Activated CD4-positive, alpha-beta T cell treated with anti-CD3 and anti-CD28 coated beads, Interleukin-2, amount 10 ng/mL, durations not matched to agents 24 days and 14 days (primary cell): ENCODE measurements around the gene SLC26A8. TPM values are rescaled to one million over a fixed set of nuclear protein-coding genes. Genes with fewer than 3 reads are reported as not detected.
"Not testable (repeated sequence)": the region's sequence is repeated elsewhere in the genome, so short reads cannot be mapped to it uniquely, and the experiment has no call there.

Experiments used
- DNase-seq: peaks from one replicate; pipeline ENCODE4 v3.0.0; 2022
- H3K27ac Mint-ChIP-seq: one replicate; pipeline ENCODE4 v1.8.0; 2022; ENCODE audit warnings: mild to moderate bottlenecking, mixed read lengths
- H3K27me3 Mint-ChIP-seq: one replicate; pipeline ENCODE4 v1.8.0; 2022; ENCODE audit warnings: mixed read lengths
- H3K36me3 Mint-ChIP-seq: one replicate; pipeline ENCODE4 v1.8.0; 2022; ENCODE audit warnings: low read depth, mild to moderate bottlenecking, mixed read lengths
- H3K4me1 Mint-ChIP-seq: one replicate; pipeline ENCODE4 v1.8.0; 2021; ENCODE audit warnings: mixed read lengths
- H3K4me3 Mint-ChIP-seq: one replicate; pipeline ENCODE4 v1.8.0; 2022; ENCODE audit warnings: mild to moderate bottlenecking, moderate library complexity, mixed read lengths
- H3K9me3 Mint-ChIP-seq: one replicate; pipeline ENCODE4 v1.8.0; 2021; ENCODE audit warnings: mixed read lengths
- intact Hi-C: fragments of 100-400 bp; cut with micrococcal nuclease; formaldehyde crosslinking; loops from one replicate; pipeline ENCODE4 v1.15.1; 2023
- total RNA-seq: library from RNA; stranded (reverse); gene quantifications from 2 replicates; pipeline ENCODE4 v1.2.3, GENCODE V29; 2022

SLC26A8 gene
- total RNA-seq, 1 donor from 2014 or later = not detected

DNA sequence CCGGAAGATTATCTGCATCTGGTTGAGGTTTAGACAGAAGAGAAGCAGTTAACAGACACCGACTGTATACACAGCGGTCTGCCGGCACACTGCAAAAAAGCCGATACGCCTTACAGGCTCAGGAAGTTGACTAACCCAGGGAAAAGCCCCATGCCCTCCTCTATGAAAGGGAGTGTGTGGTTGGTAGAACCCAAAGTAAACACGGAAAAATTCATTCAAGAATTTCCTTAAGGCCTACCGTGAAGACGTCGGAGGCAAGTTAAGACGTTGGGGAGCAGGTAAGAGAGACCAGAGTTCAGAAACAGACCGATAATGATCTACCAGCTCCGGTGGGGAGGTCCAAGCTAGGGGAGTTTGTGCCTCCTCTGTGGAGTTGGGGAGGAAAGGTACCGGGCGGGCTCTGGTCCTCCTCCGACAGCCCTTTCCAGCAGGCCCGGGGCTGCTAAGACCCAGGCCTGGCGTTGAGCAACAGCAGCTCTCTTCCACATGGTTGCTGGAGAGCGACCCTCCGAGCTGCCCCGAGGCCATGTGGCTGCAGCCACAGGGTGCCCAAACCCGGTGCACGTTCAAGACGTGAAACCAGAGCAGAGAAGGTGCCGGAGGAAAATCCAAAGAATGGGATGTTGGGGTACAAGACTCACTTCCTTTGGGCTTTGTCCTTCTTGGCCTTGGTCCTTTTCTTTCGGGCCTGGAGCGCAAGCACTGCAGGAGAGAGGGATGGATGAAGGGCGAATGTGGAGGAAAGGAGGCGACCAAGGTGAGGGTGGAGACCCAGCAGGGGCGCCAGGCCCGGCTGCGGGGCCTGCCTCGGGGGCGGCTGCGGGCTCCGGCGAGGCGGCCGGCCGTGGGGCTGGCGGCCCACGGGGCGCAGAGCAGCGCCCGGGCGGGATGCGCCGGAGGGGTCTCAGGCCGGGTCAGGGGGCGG is 104.4 kb downstream of the SLC26A8 start:
- Mint-ChIP-seq H3K36me3 (peaks cover 38% of the 10 kb centered on the region), H3K27me3 (no peaks in the 10 kb centered on the region), H3K4me1 (peaks cover 44% of the 10 kb centered on the region), H3K27ac (peak overlapping the region; percentile 98), H3K9me3 (no peaks in the 10 kb centered on the region), H3K4me3 (peak overlapping the region; percentile 98)
- DNase-seq = peak; percentile 86
- intact Hi-C loops = loop anchor here (1.0 to 10.0 kb wide), 3 partner anchors 53 to 175 kb away; partner anchors contain the start of gene MAPK14

DNA sequence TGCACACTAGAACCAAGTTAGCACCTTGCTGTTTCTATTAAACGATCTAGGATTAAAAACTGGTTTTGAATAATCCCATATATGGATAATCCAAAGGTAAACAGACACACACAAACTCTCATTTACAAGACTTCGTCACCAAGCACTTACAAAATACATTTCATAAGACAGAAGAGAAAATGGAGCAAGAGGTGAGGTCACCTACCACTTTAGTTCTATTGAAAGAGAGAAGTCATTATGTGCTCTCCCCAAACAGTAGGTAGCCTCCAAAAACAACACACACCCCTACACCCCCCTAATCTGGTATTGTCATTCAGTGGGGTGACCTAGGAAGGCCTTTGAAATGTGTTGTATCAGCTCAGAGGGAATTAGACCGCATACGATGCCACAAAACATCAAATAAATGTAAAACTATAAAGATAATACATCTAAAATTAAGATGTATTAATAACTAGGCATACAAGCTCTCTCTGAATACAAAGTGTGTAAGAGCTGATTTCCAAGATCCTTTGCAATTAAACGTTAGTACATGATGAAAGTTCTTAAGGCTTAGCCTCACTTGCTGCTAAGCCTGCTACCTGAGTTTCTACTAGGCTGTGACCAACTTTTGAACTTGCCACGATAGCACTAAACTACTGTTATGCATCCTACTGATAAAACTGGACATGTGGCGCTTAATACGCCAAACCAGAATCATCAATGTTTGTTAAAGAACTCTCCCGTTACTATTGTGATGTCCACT is 105.2 kb downstream of the SLC26A8 start:
- H3K4me1 Mint-ChIP-seq = peaks cover 41% of the 10 kb centered on the region
- no peaks in the 10 kb centered on the region for H3K9me3 Mint-ChIP-seq
- peak; percentile 64 for DNase-seq
- H3K4me3 Mint-ChIP-seq = peak overlapping the region; percentile 98
- H3K36me3 Mint-ChIP-seq = peaks cover 37% of the 10 kb centered on the region
- intact Hi-C loops = loop anchor here (5.0 to 10.0 kb wide), 2 partner anchors 52 to 176 kb away; no protein-coding TSS in a partner anchor
- peak overlapping the region; percentile 98 for H3K27ac Mint-ChIP-seq
- H3K27me3 Mint-ChIP-seq = no peaks in the 10 kb centered on the region

DNA sequence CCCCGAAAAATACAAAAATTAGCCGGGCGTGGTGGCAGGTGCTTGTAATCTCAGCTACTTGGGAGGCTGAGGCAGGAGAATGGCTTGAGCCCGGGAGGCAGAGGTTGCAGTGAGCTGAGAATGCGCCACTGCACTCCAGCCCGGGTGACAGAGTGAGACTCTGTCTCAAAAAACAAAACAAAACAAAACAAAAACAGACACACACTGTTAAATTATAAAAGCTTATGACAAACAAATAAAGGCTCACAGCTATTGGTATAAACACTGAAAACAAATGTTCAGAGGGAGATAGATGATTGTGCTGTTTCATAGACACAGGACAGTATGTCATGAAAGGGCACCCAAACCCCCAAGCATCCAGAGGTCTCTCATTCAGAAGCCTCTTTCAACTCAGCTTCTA is 107.5 kb downstream of the SLC26A8 start:
- H3K27me3 Mint-ChIP-seq, DNase-seq, H3K9me3 Mint-ChIP-seq, H3K27ac Mint-ChIP-seq: not testable (repeated sequence)
- Mint-ChIP-seq H3K36me3 (peaks cover 59% of the 10 kb centered on the region), H3K4me1 (peaks cover 33% of the 10 kb centered on the region), H3K4me3 (peak overlapping the region; percentile 69)
- intact Hi-C loops = loop anchor here (5.0 to 10.0 kb wide), 2 partner anchors 50 to 178 kb away; no protein-coding TSS in a partner anchor

DNA sequence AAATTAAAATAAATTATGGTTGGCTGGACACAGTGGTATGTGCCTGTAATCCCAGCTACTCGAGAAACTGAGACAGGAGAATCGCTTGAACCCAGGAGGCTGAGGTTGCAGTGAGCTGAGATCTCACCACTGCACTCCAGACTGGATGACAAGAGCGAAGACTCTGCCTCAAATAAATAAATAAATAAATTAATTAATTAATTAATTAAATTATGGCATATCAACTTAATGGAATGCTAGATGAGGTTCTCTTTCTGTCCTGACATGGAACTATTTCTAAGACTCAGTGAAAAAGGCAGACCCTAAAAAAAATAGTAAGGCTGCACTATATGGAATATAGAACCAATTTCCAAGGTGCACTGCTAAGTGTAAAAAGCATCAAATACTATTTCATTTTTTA is 108.4 kb downstream of the SLC26A8 start:
- Mint-ChIP-seq H3K36me3 (peaks cover 66% of the 10 kb centered on the region), H3K27me3 (no peaks in the 10 kb centered on the region), H3K27ac (no peak overlapping the region), H3K4me3 (no peak overlapping the region), H3K4me1 (peaks cover 29% of the 10 kb centered on the region), H3K9me3 (peaks cover 10% of the 10 kb centered on the region)
- DNase-seq = no peak
- intact Hi-C loops = loop anchor here (5.0 to 10.0 kb wide), 2 partner anchors 49 to 179 kb away; no protein-coding TSS in a partner anchor

DNA sequence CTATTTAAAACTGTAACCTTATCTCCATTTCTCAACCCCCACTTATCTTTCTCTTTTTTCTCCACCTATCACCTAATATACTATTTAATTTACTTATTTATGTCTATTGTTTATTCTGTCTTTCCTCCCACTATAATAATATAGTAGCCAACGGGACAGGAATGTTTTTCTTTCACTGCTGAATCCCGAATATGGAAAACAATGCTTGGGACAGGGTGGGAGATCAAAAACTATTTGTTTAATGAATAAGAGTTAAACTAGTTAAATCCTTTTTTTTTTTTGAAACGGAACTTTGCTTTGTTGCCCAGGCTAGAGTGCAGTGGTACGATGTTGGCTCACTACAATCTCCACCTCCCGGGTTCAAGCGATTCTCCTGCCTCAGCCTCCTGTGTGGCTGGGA is 109.9 kb downstream of the SLC26A8 start:
- Mint-ChIP-seq H3K36me3 (peaks cover 76% of the 10 kb centered on the region), H3K4me3 (no peak overlapping the region)

DNA sequence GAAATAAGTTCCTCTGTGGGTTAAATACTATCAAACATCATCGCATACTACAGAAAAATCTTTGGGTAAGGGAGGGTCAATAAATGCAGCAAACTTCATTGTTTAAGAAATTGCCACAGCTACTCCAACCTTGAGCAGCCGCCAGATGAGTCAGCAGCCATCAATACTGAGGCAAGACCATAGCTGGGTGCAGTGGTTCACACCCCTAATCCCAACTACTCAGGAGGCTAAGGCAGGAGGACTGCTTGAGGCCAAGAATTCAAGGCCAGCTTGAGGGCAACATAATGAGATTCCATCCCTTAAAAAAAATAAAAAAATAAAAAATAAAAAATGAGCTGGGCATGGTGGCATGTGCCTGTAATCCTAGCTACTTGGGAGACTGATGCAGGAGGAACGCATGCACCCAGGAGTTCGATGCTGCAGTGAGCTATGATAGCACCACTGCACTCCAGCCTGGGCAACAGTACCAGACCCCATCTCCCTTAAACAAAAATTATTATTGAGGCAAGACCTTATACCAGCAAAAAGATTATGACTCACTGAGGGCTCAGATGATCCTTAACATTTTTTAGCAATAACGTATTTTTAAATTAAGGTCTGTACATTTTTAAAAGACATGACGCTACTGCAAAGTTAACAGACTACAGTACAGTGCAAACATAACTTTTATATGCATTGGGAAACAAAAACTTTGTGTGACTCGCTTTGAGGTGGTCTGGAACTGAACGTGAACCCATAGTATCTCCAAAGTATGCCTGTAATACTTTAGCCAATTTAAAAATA is 112.4 kb downstream of the SLC26A8 start:
- no peak overlapping the region for H3K4me3 Mint-ChIP-seq
- no peaks in the 10 kb centered on the region for H3K27me3 Mint-ChIP-seq
- H3K36me3 Mint-ChIP-seq = peaks cover 80% of the 10 kb centered on the region
- intact Hi-C loops = loop anchor here (10.0 kb wide), 1 partner anchor 183 kb away; no protein-coding TSS in a partner anchor
- H3K27ac Mint-ChIP-seq = no peak overlapping the region
- peaks cover 30% of the 10 kb centered on the region for H3K9me3 Mint-ChIP-seq
- no peak for DNase-seq
- H3K4me1 Mint-ChIP-seq = peaks cover 9% of the 10 kb centered on the region

More for the DNA sequence above, 109.9 kb downstream of the SLC26A8 start:
- no peak for DNase-seq
- intact Hi-C loops = loop anchor here (10.0 kb wide), 1 partner anchor 180 kb away; no protein-coding TSS in a partner anchor
- H3K27me3 Mint-ChIP-seq = no peaks in the 10 kb centered on the region
- H3K27ac Mint-ChIP-seq = no peak overlapping the region
- peaks cover 17% of the 10 kb centered on the region for H3K9me3 Mint-ChIP-seq
- H3K4me1 Mint-ChIP-seq = peaks cover 27% of the 10 kb centered on the region

DNA sequence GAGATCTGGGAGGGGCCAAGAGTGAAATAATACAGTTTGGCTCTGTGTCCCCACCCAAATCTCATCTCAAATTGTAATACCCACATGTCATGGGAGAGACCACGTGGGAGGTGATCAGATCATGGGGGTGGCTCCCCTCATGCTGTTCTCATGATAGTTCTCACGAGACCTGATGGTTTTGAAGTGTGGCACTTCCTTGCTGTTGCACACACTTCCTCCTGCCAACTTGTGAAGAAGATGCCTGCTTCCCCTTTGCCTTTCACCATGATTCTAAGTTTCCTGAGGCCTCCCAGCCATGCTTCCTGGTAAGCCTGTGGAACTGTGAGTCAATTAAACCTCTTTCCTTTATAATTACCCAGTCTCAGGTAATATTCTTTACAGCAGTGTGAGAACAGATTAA is 114.9 kb downstream of the SLC26A8 start:
- intact Hi-C loops, H3K27me3 Mint-ChIP-seq, H3K4me3 Mint-ChIP-seq, DNase-seq, H3K27ac Mint-ChIP-seq: not testable (repeated sequence)
- Mint-ChIP-seq H3K36me3 (peaks cover 83% of the 10 kb centered on the region), H3K9me3 (peaks cover 30% of the 10 kb centered on the region), H3K4me1 (peaks cover 17% of the 10 kb centered on the region)

DNA sequence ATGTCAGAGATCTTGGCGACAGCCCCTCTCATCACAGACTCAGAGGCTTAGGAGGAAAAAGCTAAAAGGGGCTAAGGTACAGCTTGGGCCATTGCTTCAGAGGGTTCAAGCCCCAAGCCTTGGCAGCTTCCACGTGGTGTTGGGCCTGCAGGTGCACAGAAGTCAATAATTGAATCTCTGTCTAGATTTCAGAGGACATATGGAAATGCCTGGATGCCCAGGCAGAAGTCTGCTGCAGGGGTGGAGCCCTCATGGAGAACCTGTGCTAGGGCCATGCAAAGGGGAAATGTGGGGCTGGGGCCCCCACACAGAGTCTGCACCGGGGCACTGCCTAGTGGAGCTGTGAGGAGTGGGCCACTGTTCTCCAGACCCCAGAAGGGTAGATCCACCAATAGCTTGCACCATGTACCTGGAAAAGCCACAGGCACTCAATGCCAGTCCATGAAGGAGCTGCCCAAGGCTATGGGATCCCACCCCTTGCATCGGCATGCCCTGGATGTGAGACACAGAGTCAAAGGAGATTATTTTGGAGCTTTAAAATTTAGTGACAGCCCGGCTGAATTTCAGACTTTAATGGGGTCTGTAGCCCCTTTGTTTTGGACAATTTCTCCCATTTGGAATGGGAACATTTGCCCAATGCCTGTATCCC is 115.6 kb downstream of the SLC26A8 start:
- H3K9me3 Mint-ChIP-seq = peaks cover 30% of the 10 kb centered on the region
- H3K27me3 Mint-ChIP-seq, DNase-seq, H3K27ac Mint-ChIP-seq, H3K4me3 Mint-ChIP-seq, intact Hi-C loops: not testable (repeated sequence)
- H3K4me1 Mint-ChIP-seq = peaks cover 19% of the 10 kb centered on the region
- peaks cover 82% of the 10 kb centered on the region for H3K36me3 Mint-ChIP-seq

DNA sequence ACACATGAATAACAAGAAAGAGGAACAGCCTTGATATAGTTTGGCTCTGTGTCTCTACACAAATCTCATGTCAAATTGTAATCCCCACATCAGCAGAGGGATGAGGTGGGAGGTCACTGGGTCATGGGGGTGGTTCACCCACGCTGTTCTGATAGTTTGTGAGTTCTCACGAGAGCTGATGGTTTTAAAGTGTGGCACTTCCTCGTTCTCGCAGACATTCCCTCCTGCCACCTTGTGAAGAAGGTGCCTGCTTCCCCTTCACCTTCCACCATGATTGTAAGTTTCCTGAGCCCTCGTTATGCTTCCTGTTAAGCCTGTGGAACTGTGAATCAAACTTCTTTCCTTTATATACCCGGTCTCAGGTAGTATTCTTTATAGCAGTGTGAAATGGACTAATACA is 116.7 kb downstream of the SLC26A8 start:
- H3K9me3 Mint-ChIP-seq = peaks cover 30% of the 10 kb centered on the region
- intact Hi-C loops = no loop called here
- no peak overlapping the region for H3K4me3 Mint-ChIP-seq
- peaks cover 18% of the 10 kb centered on the region for H3K4me1 Mint-ChIP-seq
- DNase-seq = no peak
- no peaks in the 10 kb centered on the region for H3K27me3 Mint-ChIP-seq
- H3K27ac Mint-ChIP-seq = no peak overlapping the region
- peaks cover 73% of the 10 kb centered on the region for H3K36me3 Mint-ChIP-seq

DNA sequence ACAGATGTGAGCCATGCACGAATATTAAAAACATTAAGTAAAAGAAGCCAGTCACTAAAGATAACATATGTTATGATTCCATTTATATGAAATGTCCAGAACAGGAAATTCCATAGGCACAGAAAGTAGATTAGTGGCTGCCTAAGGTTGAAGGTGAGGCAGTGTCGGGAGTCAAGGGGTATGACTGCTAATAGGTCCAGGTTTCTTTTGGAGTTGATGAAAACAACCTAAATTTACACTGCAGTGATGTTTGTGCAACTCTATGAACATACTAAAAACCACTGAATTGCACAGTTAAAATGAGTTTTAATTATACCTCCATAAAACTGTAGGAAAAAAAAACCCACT is 118.0 kb downstream of the SLC26A8 start:
- intact Hi-C loops = no loop called here
- H3K36me3 Mint-ChIP-seq = peaks cover 67% of the 10 kb centered on the region
- H3K9me3 Mint-ChIP-seq = peaks cover 22% of the 10 kb centered on the region
- no peak overlapping the region for H3K27ac Mint-ChIP-seq
- no peak for DNase-seq
- H3K4me1 Mint-ChIP-seq = peaks cover 18% of the 10 kb centered on the region
- no peak overlapping the region for H3K4me3 Mint-ChIP-seq
- no peaks in the 10 kb centered on the region for H3K27me3 Mint-ChIP-seq

DNA sequence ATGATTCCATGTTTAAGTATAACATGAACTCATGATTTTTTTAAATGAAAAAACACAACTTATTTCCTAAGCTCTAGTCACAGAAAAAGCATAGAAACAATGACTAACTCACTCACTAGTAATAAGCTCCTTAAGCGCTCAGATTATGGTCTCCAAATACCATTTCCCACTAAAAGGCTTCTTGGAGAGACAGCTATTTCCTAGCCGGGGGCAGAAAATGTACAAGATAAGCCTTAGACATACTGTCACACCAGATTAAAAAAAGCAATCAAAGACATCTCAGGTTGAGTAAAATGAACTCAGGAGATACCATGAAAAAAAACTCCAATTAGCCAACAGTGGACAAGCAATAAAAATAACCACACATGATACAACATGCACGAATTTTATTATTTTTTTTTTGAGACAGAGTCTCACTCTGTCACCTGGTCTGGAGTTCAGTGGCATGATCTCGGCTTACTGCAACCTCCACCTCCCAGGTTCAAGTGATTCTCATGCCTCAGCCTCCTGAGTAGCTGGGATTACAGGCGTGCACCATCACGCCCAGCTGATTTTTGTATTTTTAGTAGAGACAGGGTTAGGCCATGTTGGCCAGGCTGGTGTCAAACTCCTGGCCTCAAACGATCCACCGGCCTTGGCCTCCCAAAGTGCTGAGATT is 118.5 kb downstream of the SLC26A8 start:
- Mint-ChIP-seq H3K9me3 (peaks cover 19% of the 10 kb centered on the region), H3K27ac (no peak overlapping the region), H3K27me3 (no peaks in the 10 kb centered on the region), H3K4me1 (peaks cover 17% of the 10 kb centered on the region), H3K36me3 (peaks cover 66% of the 10 kb centered on the region), H3K4me3 (no peak overlapping the region)
- intact Hi-C loops = no loop called here
- DNase-seq = no peak

DNA sequence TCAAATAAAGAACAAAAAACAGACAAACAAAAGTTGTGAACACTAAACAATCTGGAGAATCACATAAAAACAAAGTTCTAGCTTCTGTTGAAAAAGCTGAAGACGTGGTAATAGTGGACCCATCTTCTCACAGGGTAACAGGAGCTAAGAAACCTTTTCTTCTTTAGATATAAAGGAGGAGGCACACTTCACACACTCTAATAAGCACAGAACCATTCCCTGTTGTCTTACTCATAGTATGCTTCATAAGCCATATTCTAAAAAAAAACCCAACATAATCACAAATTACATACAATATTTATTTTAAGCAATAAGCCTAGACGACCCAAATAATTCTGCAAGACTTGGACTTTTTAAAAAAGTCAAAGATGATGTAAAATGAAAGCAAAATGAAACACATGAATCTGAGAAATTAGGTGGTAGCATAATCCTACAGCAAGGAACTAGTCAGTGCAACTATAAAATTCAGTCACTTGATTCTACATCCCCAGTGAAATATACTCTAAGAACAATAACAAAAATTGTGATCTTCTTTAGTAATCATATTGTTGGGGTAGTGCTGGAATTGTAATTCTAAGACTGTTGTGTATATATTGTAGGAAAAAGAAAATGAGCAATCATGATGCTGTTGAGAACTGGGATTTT is 119.2 kb downstream of the SLC26A8 start:
- Mint-ChIP-seq H3K27ac (no peak overlapping the region), H3K27me3 (no peaks in the 10 kb centered on the region), H3K4me1 (peaks cover 16% of the 10 kb centered on the region), H3K9me3 (peaks cover 16% of the 10 kb centered on the region), H3K4me3 (no peak overlapping the region), H3K36me3 (peaks cover 66% of the 10 kb centered on the region)
- intact Hi-C loops = no loop called here
- no peak for DNase-seq
